Transverse colon (tissue), 4 donors: Measurements from ENCODE around the gene RBM45. TPM values are rescaled to one million over a fixed set of nuclear protein-coding genes. Genes with fewer than 3 reads are reported as not detected.

Experiments
- DNase-seq: peaks from one replicate; pipeline ENCODE4 v3.0.0-alpha.2; 2019
- H3K27ac ChIP-seq, 4 donors: fragments of 200-600 bp; sonication (generic); 2 replicates each; pipeline ENCODE4 v1.5.1; 2016 to 2018; ENCODE audit warnings: inconsistent platforms in 4 of 4
- H3K27me3 ChIP-seq: fragments of 200-600 bp; sonication (generic); 2 replicates; pipeline ENCODE4 v1.5.1; 2017; ENCODE audit warnings: inconsistent platforms
- H3K36me3 ChIP-seq, 4 donors: fragments of 200-600 bp; sonication (generic); 2 replicates each; pipeline ENCODE4 v1.5.1; 2017 to 2019; ENCODE audit warnings: inconsistent platforms in 4 of 4
- H3K4me1 ChIP-seq, 4 donors: fragments of 200-600 bp; sonication (generic); 2 replicates each; pipeline ENCODE4 v1.5.1; 2017 to 2020; ENCODE audit warnings: inconsistent platforms in 4 of 4
- H3K4me3 ChIP-seq, 4 donors: fragments of 200-600 bp; sonication (generic); 1 replicate in 1 of 4; 2 replicates in 3 of 4; pipeline versions ENCODE4 v1.5.1 to v1.6.1; 2017 to 2019; ENCODE audit warnings: inconsistent platforms in 4 of 4
- H3K9me3 ChIP-seq, 2 donors: fragments of 200-600 bp; sonication (generic); 2 replicates each; pipeline ENCODE4 v1.5.1; 2017 to 2019; ENCODE audit warnings: inconsistent platforms in 2 of 2
- EP300 ChIP-seq: sonication (generic); formaldehyde crosslinking; IDR thresholded peaks from one replicate; pipeline ENCODE4 v1.6.1; 2017; ENCODE audit warnings: antibody characterized with exemption, low read depth
- POLR2A ChIP-seq: fragments of 450-650 bp; IDR thresholded peaks from one replicate; pipeline ENCODE4 v1.6.1; 2016; ENCODE audit warnings: antibody characterized with exemption, mild to moderate bottlenecking, moderate library complexity
- POLR2AphosphoS5 ChIP-seq, 3 donors: sonication (generic); formaldehyde crosslinking; IDR thresholded peaks; one replicate each; pipeline ENCODE4 v1.6.1; 2016; ENCODE audit warnings: antibody characterized with exemption in 3 of 3
- WGBS, 2 donors: methylation state at CpG; one replicate each; pipeline ENCODE4 v1.1.5; 2018; ENCODE audit warnings: low coverage in 1 of 2; 5-methylcytosine and 5-hydroxymethylcytosine counted together
- in situ Hi-C, 4 donors: fragments of 200-750 bp; cut with MboI; loops; one replicate each; pipeline versions ENCODE4 v1.15.0 to v1.15.1; 2017; ENCODE audit warnings: low sequenced_read_pairs in 3 of 4, low pct_ligation_motif_present in 1 of 4, low pct_unique_long_range_greater_than_20kb in 1 of 4
- intact Hi-C: fragments of 100-400 bp; cut with DNase I; formaldehyde crosslinking; loops from one replicate; pipeline ENCODE4 v1.15.1; 2023; ENCODE audit warnings: low total_unique reads
- total RNA-seq, 4 donors: library from RNA; depleted of rRNA; stranded (reverse); fragments of >200 nt; gene quantifications; one replicate each; pipeline ENCODE4 v1.1.0, GENCODE V29; 2016
- TF ChIP-seq, protein P1 (sequence below), 5 experiments: fragments of 200-600 bp in 3 of 5; fragments of 450-650 bp in 2 of 5; sonication (generic) in 3 of 5; IDR thresholded peaks; 1 replicate in 2 of 5; 2 replicates in 3 of 5; pipeline ENCODE4 v1.5.1; 2016 to 2017; ENCODE audit warnings: antibody characterized with exemption in 5 of 5, inconsistent platforms in 3 of 5, mild to moderate bottlenecking in 2 of 5, moderate library complexity in 1 of 5

The RBM45 gene
- total RNA-seq, 4 donors from 2014 or later: 6.4 to 20.3 (median 14.9) TPM

DNA sequence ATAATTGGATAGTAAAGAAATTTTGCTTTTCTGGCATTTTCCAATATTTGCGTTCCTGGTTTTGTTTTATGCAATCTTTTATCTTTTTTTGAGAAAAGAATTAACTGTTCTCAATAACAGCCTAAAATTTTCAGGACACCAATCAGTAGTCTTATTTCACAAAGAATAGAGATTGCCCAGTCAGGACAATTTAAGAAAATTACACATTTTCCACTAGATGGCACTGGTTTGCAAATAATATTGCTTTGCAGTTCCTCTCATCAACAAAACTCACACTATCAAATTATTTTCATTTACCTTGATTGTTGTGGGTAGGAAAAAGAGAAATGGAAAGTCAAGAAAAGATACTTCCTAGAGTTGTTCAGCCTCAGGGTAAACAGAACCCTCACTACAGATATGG is 2.4 kb upstream of the RBM45 start:
- Histone ChIP-seq H3K4me1 (peaks cover 0 to 15% (median 8%) of the 10 kb centered on the region in 4 donors), H3K36me3 (no peaks in the 10 kb centered on the region), H3K4me3 (no peak overlapping the region), H3K27ac (no peak overlapping the region), H3K9me3 (no peaks in the 10 kb centered on the region), H3K27me3 (no peaks in the 10 kb centered on the region)
- in situ Hi-C loops (loop anchor here in 2 of 4 donors (25.0 kb wide), 2 partner anchors 177 to 302 kb away; no protein-coding TSS in a partner anchor), intact Hi-C loops (loop anchor here (5.0 kb wide), 1 partner anchor 428 kb away; no protein-coding TSS in a partner anchor)
- WGBS, 2 donors: 0 to 8% methylated on average over 1 of the region's 1 CpG
- no peak for DNase-seq
- TF ChIP-seq POLR2A: no peak
- TF ChIP-seq, protein P1, sequence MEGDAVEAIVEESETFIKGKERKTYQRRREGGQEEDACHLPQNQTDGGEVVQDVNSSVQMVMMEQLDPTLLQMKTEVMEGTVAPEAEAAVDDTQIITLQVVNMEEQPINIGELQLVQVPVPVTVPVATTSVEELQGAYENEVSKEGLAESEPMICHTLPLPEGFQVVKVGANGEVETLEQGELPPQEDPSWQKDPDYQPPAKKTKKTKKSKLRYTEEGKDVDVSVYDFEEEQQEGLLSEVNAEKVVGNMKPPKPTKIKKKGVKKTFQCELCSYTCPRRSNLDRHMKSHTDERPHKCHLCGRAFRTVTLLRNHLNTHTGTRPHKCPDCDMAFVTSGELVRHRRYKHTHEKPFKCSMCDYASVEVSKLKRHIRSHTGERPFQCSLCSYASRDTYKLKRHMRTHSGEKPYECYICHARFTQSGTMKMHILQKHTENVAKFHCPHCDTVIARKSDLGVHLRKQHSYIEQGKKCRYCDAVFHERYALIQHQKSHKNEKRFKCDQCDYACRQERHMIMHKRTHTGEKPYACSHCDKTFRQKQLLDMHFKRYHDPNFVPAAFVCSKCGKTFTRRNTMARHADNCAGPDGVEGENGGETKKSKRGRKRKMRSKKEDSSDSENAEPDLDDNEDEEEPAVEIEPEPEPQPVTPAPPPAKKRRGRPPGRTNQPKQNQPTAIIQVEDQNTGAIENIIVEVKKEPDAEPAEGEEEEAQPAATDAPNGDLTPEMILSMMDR (IDR thresholded peaks at IDR 0.05): peak; percentile 43 to 52 (median 49)

DNA sequence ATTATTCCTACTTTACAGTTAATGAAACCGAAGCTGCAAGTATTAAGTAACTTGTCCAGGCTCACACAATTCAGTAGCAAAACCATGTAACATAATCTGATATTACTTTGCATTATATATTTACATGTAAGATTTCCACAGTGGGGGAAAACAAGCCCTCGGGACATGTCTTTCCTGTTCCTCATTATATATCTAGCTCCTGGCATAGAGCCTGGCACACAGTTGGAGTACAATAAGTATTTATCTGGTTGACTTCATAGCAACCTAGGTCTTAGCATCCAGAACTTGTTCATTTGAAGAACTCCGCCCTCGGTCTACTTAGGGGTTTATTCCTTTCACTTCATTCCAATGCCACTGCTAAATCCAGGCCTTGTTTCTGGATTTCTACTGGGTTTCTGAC is 1.6 kb upstream of the RBM45 start:
- DNase-seq: no peak
- Histone ChIP-seq H3K4me1 (peaks cover 0 to 15% (median 8%) of the 10 kb centered on the region in 4 donors), H3K4me3 (no peak overlapping the region), H3K36me3 (no peaks in the 10 kb centered on the region), H3K27me3 (no peaks in the 10 kb centered on the region), H3K9me3 (no peaks in the 10 kb centered on the region), H3K27ac (no peak overlapping the region)
- in situ Hi-C loops: loop anchor here in 2 of 4 donors (25.0 kb wide), 2 partner anchors 177 to 302 kb away; no protein-coding TSS in a partner anchor
- TF ChIP-seq POLR2A (no peak), POLR2AphosphoS5 (IDR thresholded peaks at IDR 0.05) (no peak), EP300 (no peak)
- TF ChIP-seq, protein P1 (IDR thresholded peaks at IDR 0.05): no peak
- WGBS, 2 donors: 70 to 82% methylated on average over 4 of the region's 4 CpGs
- intact Hi-C loops: no loop called here

DNA sequence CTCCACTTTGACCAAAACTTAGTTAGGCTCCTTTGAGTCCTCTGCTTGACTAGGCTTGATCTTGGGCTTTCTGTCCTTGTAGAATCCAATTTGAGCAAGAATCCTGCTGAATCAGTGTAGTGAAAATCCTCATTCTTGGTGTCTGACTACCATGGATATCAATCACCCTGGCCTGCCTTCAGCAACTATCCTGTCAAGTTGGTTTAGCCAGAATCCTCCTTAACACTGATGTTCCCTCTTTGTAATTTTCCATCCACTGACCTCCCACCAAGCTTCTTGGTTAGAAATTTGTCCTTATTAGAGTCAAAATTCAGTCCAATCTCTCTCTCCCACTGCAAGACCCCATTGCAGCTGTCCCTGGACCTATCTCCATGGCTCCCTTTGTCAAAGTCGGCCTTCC is 494 bp upstream of the RBM45 start:
- H3K27ac ChIP-seq: peak overlapping the region; percentile 82 to 92 (median 88)
- H3K4me3 ChIP-seq: peak overlapping the region in 1 of 4 donors; percentile 79
- H3K4me1 ChIP-seq: peaks cover 0 to 15% (median 8%) of the 10 kb centered on the region in 4 donors
- TF ChIP-seq POLR2AphosphoS5 (IDR thresholded peaks at IDR 0.05) (no peak), EP300 (no peak), POLR2A (no peak)
- TF ChIP-seq, protein P1 (IDR thresholded peaks at IDR 0.05): no peak
- in situ Hi-C loops: loop anchor here in 2 of 4 donors (25.0 kb wide), 2 partner anchors 176 to 301 kb away; no protein-coding TSS in a partner anchor
- WGBS, 2 donors: 100% methylated on average over 1 of the region's 1 CpG
- intact Hi-C loops: no loop called here
- no peaks in the 10 kb centered on the region for H3K27me3 ChIP-seq
- no peaks in the 10 kb centered on the region for H3K36me3 ChIP-seq
- H3K9me3 ChIP-seq: no peaks in the 10 kb centered on the region
- DNase-seq: no peak

DNA sequence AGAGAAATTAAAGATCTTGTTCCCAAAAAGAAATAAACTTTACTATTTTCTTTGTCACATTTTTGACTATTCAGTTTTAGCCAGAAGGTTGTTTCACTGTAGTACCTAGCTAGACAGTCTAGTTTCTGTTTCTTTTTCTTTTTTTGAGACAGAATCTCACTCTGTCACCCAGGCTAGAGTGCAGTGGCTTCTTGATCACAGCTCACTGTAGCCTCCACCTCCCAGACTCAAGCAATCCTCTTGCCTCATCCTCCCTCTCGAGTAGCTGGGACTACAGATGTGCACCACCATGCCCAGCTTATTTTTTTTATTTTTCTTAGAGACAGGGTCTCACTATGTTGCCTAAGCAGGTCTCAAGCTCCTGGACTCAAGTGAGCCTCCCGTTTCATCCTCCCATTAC is 2.2 kb downstream of the RBM45 start:
- no peak for DNase-seq
- H3K27ac ChIP-seq: no peak overlapping the region
- intact Hi-C loops: no loop called here
- H3K4me1 ChIP-seq: peaks cover 0 to 15% (median 8%) of the 10 kb centered on the region in 4 donors
- peaks cover 0 to under 1% (median 0%) of the 10 kb centered on the region in 4 donors for H3K36me3 ChIP-seq
- H3K4me3 ChIP-seq: no peak overlapping the region
- TF ChIP-seq POLR2AphosphoS5 (IDR thresholded peaks at IDR 0.05) (no peak), POLR2A (no peak), EP300 (no peak)
- TF ChIP-seq, protein P1 (IDR thresholded peaks at IDR 0.05): no peak
- H3K27me3 ChIP-seq: no peaks in the 10 kb centered on the region
- WGBS, 2 donors: 80 to 84% methylated on average over 1 to 2 of the region's 2 CpGs
- in situ Hi-C loops: loop anchor here in 2 of 4 donors (25.0 kb wide), 2 partner anchors 173 to 298 kb away; no protein-coding TSS in a partner anchor
- H3K9me3 ChIP-seq: no peaks in the 10 kb centered on the region
